ENCODE results near the gene GAS2L1.

DNA sequence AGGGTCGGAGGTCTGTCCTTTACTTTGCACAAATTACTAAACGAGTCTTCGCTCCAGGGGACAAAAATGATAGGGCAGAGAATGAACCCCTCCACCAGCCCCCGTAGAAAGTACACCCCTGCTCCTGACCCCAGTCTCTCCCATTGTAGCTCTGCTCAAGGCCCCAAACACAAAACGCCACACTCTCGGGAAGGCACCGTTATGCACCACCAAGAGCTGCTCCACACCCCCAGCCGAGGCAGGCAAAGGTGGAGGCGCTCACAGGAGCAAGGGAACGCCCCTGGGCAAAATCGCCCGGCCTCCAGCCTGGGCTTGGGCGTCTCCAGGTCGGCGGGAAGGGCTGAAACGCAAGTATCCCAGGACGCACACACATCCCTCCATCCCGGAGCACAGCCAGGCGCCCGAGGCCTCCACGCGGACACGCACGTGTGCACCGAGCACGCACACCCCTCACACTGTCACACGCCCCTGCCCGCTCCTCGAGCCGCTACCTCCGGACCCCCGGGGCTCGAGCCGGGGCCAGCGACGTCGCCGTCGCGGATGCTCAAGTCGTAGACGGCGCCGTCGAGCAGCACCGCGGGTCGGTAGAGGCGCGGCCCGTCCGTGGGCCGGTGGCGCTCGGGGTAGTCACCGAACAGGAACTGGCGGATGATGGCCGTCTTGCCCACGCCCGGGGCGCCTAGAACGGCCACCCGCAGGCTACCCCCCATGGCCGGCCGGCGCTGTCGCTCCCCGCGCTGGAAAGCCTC lies 8.3 kb downstream of the GAS2L1 start:
- TF ChIP-seq, protein P1, sequence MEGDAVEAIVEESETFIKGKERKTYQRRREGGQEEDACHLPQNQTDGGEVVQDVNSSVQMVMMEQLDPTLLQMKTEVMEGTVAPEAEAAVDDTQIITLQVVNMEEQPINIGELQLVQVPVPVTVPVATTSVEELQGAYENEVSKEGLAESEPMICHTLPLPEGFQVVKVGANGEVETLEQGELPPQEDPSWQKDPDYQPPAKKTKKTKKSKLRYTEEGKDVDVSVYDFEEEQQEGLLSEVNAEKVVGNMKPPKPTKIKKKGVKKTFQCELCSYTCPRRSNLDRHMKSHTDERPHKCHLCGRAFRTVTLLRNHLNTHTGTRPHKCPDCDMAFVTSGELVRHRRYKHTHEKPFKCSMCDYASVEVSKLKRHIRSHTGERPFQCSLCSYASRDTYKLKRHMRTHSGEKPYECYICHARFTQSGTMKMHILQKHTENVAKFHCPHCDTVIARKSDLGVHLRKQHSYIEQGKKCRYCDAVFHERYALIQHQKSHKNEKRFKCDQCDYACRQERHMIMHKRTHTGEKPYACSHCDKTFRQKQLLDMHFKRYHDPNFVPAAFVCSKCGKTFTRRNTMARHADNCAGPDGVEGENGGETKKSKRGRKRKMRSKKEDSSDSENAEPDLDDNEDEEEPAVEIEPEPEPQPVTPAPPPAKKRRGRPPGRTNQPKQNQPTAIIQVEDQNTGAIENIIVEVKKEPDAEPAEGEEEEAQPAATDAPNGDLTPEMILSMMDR (conservative IDR thresholded peaks at IDR 0.05; ENCODE audit: low read length), result no peak
- no peak for TF ChIP-seq EZH2phosphoT487 (IDR thresholded peaks at IDR 0.05; ENCODE audit: borderline replicate concordance, low read depth, low read length)

Measured in OCI-LY7 (cell line).